IPS-NIHi7 (cell line): Measurements from ENCODE around the gene WDR82.

ENCODE experiments used
- DNase-seq: peaks from one replicate; pipeline ENCODE4 v3.0.0; 2012; ENCODE audit warnings: mixed read lengths; ENCODE audit errors: extremely low spot score

WDR82 gene

GRCh38 chr3:52256622-52257021 is 21.8 kb downstream of the WDR82 start:
- DNase-seq, result no peak

- DNase-seq, result no peak
Measured at GRCh38 chr3:52256159-52256558, 22.3 kb downstream of the WDR82 start.

- DNase-seq, result no peak
Measured at GRCh38 chr3:52254608-52255007, 23.8 kb downstream of the WDR82 start.

GRCh38 chr3:52253314-52254304 is 24.8 kb downstream of the WDR82 start:
- no peak for DNase-seq

GRCh38 chr3:52250122-52250521 is 28.3 kb downstream of the WDR82 start:
- DNase-seq, result no peak

GRCh38 chr3:52249683-52250082 is 28.8 kb downstream of the WDR82 start:
- no peak for DNase-seq

- no peak for DNase-seq
Measured at GRCh38 chr3:52248816-52249547, 29.5 kb downstream of the WDR82 start.

GRCh38 chr3:52248165-52248541 is 30.3 kb downstream of the WDR82 start:
- no peak for DNase-seq

- no peak for DNase-seq
Measured at GRCh38 chr3:52247409-52248164, 30.9 kb downstream of the WDR82 start.

GRCh38 chr3:52246728-52247408 is 31.6 kb downstream of the WDR82 start:
- no peak for DNase-seq

GRCh38 chr3:52246264-52246620 is 32.2 kb downstream of the WDR82 start:
- DNase-seq, result no peak

GRCh38 chr3:52245322-52246263 is 32.9 kb downstream of the WDR82 start, which contains the start of gene PPM1M:
PPM1M (plus strand) TSS chr3:52245759; CDS start chr3:52245825, 66 bp downstream.
- peak; percentile 80 for DNase-seq

GRCh38 chr3:52243791-52244628 is 34.4 kb downstream of the WDR82 start:
- no peak for DNase-seq

- no peak for DNase-seq
Measured at GRCh38 chr3:52242039-52242438, 36.4 kb downstream of the WDR82 start.

- no peak for DNase-seq
Measured at GRCh38 chr3:52240886-52241370, 37.5 kb downstream of the WDR82 start.

- no peak for DNase-seq
Measured at GRCh38 chr3:52240059-52240885, 38.2 kb downstream of the WDR82 start.

GRCh38 chr3:52238761-52239701 is 39.4 kb downstream of the WDR82 start, which contains the start of gene TWF2:
TWF2 (minus strand) TSS chr3:52239158; CDS start chr3:52239016, 142 bp downstream.
- DNase-seq, result peak; percentile 97
